HFFc6 (cell line): Measurements from ENCODE around the gene C6orf132. TPM values are rescaled to one million over a fixed set of nuclear protein-coding genes. Genes with fewer than 3 reads are reported as not detected.

Experiments
- DNase-seq: peaks from one replicate; pipeline ENCODE4 v3.0.0-alpha.2; 2018
- H3K27ac Mint-ChIP-seq: 2 replicates; pipeline ENCODE4 v1.8.0; 2020; ENCODE audit warnings: mild to moderate bottlenecking, mixed read lengths
- H3K27me3 Mint-ChIP-seq: 2 replicates; pipeline ENCODE4 v1.8.0; 2021; ENCODE audit warnings: mild to moderate bottlenecking, moderate library complexity, mixed read lengths; ENCODE audit not compliant: insufficient read depth
- H3K36me3 Mint-ChIP-seq: 2 replicates; pipeline ENCODE4 v1.8.0; 2021; ENCODE audit warnings: low read depth, mixed read lengths
- H3K4me1 Mint-ChIP-seq: 2 replicates; pipeline ENCODE4 v1.8.0; 2020; ENCODE audit warnings: low read depth, mixed read lengths
- H3K4me3 Mint-ChIP-seq: 2 replicates; pipeline ENCODE4 v1.8.0; 2020; ENCODE audit warnings: mild to moderate bottlenecking, moderate library complexity, mixed read lengths
- H3K9me3 Mint-ChIP-seq: 2 replicates; pipeline ENCODE4 v1.8.0; 2020; ENCODE audit warnings: mild to moderate bottlenecking, mixed read lengths
- CTCF ChIP-seq: fragments of 200-600 bp; sonication (generic); IDR thresholded peaks from 2 replicates; pipeline ENCODE4 v1.5.0; 2021; ENCODE audit warnings: antibody characterized with exemption, mild to moderate bottlenecking
- total RNA-seq, 6 experiments: library from RNA; stranded (reverse); fragmentation: NEBNext Ultra II Directional; extraction: Animal tissue kit (Norgen Biotek cat#: 25700); gene quantifications; 2 replicates in 1 of 6; 3 replicates in 5 of 6; pipeline ENCODE4 v1.2.3, GENCODE V29; 2021

C6orf132 gene
- total RNA-seq, 6 experiments from 2014 or later: 4.7 to 6.6 (median 5.1) TPM

DNA sequence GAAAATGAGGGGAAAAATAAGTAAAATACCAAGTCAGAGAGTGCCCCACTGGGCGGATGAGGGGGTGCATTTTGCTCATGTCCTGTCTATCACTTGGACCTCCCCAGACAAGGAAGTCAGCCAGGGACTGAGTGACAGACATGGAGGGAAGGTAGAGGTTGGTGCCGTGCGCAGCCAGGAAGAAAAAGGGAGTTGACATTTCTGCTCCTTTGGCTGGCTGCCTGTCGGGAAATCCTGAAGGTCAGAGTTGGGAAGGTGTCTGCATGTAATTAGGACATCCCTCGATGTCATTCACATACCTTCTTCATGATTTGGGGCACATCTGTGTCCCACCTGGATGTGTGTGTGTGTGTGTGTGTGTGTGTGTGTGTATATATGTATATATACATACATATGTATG, 39.7 kb upstream of the C6orf132 start:
- DNase-seq: no peak
- no peak for TF ChIP-seq CTCF
- no peaks in the 10 kb centered on the region for H3K36me3 Mint-ChIP-seq
- H3K27me3 Mint-ChIP-seq: peaks cover 16% of the 10 kb centered on the region
- no peak overlapping the region for H3K4me3 Mint-ChIP-seq
- H3K4me1 Mint-ChIP-seq: peaks cover 8% of the 10 kb centered on the region
- no peak overlapping the region for H3K27ac Mint-ChIP-seq
- no peaks in the 10 kb centered on the region for H3K9me3 Mint-ChIP-seq

DNA sequence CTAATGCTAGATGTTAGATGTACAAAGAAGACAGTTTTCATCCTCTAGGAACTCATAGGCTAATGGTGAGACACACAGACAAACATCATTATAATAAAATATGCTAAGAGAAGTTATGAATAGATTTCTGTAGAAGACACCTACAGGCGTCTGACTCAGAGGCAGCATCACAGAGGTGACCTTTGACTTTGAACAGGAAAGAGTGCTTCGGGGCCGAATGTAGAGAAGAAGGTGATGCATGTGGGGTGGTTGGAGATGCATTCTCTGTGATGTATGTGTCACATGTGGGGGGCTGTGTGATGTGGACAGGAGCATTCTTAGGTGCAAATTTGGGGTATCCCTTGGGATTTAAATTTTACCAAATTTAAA, 37.5 kb upstream of the C6orf132 start:
- Mint-ChIP-seq H3K4me1 (peaks cover 8% of the 10 kb centered on the region), H3K36me3 (no peaks in the 10 kb centered on the region), H3K4me3 (no peak overlapping the region), H3K27me3 (peaks cover 12% of the 10 kb centered on the region), H3K27ac (no peak overlapping the region), H3K9me3 (no peaks in the 10 kb centered on the region)
- TF ChIP-seq CTCF: no peak
- DNase-seq: no peak

DNA sequence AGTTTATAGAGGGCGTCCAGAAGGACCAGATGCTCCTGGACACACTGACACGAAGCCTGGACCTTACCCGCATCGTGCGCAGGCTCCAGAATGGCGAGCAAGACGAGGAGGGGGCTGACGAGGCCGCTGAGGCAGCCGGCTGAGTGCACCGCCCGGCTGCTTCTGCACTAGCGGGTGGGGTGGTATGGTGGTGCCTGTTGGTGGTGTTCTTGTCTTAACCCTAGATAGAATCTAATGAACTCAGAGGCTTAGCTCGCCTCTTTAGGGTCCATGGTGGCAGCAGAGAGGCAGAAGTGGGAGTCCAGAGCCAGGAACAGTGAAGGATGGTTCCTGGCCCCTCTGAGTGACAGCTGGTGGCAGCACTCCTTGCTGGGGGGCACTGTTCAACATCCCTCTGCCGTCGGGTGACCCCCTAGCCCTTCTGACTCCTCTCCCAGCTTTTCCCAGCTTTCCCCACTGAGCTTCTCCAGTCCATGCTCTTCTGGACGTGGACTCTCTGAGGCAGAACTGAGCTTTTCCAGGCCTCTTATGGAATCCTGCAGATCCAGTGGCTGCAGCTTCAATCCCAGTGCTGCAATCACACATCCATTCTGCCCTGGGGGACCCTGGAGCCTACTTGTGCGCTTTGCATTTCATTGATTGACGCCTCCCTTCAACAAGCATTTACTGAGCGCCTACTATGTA, 37.0 kb upstream of the C6orf132 start:
- H3K27me3 Mint-ChIP-seq: peaks cover 12% of the 10 kb centered on the region
- TF ChIP-seq CTCF: no peak
- peaks cover 8% of the 10 kb centered on the region for H3K4me1 Mint-ChIP-seq
- DNase-seq: no peak
- no peak overlapping the region for H3K4me3 Mint-ChIP-seq
- H3K9me3 Mint-ChIP-seq: no peaks in the 10 kb centered on the region
- no peak overlapping the region for H3K27ac Mint-ChIP-seq
- no peaks in the 10 kb centered on the region for H3K36me3 Mint-ChIP-seq

- no peaks in the 10 kb centered on the region for H3K36me3 Mint-ChIP-seq
- H3K27me3 Mint-ChIP-seq: peaks cover 11% of the 10 kb centered on the region
- H3K27ac Mint-ChIP-seq: no peak overlapping the region
- no peak overlapping the region for H3K4me3 Mint-ChIP-seq
- no peaks in the 10 kb centered on the region for H3K9me3 Mint-ChIP-seq
- peaks cover 8% of the 10 kb centered on the region for H3K4me1 Mint-ChIP-seq
- TF ChIP-seq CTCF: no peak
- DNase-seq: no peak
Observed at GRCh38 chr6:42177514-42178364, 35.3 kb upstream of the C6orf132 start.

DNA sequence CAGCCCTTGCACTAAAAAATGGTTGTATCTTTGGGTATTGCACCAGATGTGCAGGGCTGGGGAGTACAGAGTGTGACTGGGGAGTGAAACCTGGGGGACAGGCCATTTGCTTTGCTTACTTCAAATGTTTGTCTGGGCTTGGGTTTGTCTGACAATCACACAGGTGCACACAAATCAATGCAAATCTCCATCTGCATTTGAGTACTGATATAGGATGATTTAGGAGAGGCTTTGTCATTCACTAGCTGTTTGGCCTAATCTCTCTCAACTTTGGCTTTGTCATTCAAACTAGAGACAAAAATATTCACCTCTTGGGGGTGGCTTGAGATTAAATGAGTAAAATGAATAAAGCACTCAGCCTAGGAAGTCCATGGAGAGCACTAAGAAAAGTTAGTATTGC, 34.6 kb upstream of the C6orf132 start:
- H3K4me3 Mint-ChIP-seq: no peak overlapping the region
- no peak for TF ChIP-seq CTCF
- H3K36me3 Mint-ChIP-seq: no peaks in the 10 kb centered on the region
- no peaks in the 10 kb centered on the region for H3K9me3 Mint-ChIP-seq
- no peak for DNase-seq
- peaks cover 10% of the 10 kb centered on the region for H3K27me3 Mint-ChIP-seq
- no peak overlapping the region for H3K27ac Mint-ChIP-seq
- H3K4me1 Mint-ChIP-seq: peaks cover 8% of the 10 kb centered on the region
